GM10847 (cell line): ENCODE measurements around the gene NFX1.

Experiments
- POLR2A ChIP-seq: IDR thresholded peaks from 2 replicates; pipeline ENCODE4 v1.6.1; 2011; ENCODE audit not compliant: insufficient read length; ENCODE audit errors: extremely low read depth

Gene NFX1

DNA sequence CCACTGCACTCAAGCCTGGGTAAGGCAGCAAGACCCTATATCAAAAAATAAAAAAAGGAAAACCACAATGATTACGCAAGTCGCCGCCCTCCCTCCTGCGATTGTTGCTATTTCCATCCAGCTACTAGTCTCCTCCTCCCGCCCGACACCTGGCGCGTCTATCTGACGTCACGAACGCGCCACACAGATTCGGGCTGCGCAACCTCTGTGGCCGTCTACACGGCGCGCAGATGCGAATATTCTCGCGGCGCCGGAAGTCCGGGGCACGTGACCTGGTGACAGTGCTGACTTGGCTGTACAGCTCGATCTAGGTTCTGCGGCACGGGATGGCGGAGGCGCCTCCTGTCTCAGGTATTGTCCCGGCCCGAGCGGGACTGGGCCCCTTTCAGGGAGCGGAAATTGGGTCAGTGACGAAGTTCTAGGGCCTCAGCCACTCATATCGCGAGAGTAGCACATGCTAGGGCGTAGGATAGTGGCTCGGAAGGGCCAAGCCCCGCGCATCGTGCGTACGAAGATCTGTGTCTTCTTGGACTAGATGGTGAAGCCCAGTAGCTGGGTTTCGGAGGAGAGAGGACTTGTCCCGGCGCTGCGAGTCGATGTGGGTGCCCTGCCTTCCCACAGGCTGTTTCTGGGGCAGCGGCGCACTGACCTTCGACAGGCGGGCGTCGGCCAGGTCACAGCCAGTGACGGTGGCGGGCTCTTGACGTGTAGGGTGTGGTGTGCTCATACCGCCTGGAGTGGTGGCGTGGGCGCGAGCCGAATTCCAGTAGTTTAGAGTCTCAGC, at the start of gene NFX1:
NFX1 (plus strand) TSS at position 270 of the 784 bp plus-strand sequence; CDS start at position 327, 57 bp downstream.
- TF ChIP-seq POLR2A: peak; percentile 91

DNA sequence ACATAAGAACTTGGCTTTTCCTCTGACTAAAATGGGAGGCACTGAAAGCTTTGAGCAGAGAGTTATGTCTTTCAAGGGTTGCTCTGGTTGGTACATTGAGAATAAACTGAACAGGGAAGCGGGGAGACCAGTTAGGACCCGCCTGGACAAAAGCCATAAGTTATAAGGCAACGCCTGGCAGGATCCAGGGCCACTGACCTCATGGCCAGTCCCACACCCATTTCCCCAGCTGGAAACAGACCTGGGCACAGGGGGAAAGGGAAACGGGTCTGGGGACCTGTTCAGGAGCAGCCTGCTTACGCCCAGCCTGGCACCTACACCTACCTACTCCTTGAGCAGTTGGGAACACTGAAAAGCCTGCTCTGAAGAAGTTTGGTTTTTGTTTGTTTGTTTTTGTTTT, 49.0 kb upstream of the NFX1 start:
- no peak for TF ChIP-seq POLR2A

DNA sequence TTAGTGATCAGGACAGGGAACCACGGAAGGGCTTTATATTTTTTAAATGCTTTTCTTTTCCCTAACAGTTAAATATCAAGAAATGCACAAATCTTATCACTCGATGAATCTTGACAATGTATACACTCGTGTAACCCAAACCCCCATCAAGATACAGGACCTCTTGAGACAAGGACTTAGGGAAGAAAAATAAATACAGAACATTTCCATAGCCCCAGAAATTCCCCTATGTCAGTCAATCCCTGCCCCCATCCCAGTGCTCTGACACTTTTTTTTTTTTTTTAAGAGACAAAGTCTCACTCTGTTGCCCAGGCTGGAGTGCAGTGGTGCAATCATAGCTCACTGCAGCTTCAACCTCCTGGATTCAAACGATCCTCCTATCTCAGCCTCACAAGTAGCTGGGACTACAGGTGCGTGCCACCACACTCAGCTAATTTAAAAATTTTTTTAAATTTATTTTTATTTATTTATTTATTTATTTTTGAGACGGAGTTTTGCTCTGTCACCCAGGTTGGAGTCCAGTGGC, 47.6 kb upstream of the NFX1 start:
- no peak for TF ChIP-seq POLR2A

DNA sequence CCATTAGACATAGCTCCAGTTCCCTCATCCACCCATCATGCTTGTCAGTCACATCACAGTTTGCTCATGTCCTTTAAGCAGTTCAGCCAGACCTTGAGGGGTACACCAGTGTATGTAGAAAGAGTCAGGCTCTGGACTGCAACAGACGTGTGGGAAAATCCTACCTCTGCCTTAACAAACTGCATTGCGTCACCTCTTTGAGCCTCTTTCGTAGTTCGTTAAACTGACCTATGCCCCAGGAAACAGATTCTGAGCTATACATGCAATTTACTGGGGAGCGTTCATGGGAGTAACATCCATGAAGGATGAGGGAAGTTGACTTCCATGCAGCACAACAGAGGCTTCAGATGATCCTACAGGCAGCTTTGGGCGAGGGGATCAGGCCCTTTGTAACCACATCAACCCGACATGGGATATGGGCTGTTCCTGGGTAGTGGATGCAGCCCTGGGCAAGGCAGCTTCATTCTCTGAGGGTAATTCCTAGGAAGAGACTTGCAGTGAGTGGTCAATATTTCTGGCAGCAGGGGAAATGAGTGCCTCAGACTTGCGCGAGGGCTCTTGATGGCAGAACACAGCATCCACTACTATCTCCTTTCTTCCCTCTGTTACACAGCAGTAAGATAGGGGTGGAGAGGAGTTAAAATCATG, 46.1 kb upstream of the NFX1 start:
- no peak for TF ChIP-seq POLR2A

DNA sequence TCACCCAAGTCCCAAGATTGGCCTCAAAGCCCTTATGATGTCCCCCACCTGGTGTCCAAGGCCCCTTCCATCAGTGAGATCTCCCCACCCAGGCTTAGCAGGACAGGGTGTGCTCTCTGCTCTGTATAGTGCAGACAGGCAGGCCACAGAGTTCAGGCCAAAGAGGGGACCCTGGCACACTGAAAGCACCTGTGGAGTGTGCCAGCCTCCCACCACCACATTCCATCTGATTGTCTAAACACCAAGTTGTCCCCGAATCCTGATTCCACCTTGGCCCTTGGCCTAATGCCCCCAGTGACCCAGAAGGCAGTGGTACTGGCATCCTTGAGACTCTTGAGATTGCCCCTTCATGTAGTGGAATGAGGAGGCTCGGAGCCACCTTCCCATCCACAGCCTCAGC, 45.0 kb upstream of the NFX1 start:
- no peak for TF ChIP-seq POLR2A

DNA sequence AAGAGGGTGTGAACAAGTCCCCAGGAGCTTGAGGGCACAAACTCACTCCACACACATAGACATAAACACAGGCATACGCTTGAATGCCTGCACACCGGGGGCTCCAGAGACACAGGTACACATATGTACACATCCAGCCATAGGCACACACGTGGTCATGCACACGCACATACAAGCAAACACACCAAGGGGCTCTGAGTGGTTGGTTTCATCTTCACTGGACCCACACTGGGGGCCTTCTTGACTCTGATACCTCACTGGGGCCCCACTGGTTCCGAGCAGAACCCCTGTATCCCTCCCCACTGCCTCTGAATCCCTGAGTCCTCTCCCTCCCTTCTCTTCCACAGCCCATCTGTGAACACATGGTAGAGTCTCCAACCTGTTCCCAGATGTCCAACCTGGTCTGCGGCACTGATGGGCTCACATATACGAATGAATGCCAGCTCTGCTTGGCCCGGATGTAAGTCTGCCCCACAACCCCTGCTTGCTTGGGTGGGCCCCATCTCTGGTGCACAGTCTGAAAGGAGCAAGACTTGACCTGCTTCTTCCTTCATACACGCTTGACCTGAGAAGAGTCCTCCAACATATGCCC, 44.0 kb upstream of the NFX1 start:
- no peak for TF ChIP-seq POLR2A

DNA sequence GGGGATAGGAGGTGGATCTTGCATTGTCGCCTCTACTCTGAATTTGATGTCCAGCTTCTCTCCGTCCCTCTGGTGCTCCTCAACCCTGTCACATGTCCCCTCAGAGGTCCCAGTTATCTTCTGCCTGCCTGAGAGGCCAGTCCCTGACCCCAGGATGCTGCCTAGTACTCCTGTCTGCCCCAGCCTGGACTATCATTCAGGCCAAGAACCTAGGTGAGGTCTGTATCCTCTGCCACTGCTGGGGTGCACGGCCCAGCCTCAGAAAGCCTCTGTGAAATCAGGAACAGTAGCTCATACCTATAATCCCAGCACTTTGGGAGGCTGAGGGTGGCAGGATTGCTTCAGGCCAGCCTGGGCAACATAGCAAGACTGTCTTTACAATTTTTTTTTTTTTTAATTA, 41.7 kb upstream of the NFX1 start:
- TF ChIP-seq POLR2A: no peak

DNA sequence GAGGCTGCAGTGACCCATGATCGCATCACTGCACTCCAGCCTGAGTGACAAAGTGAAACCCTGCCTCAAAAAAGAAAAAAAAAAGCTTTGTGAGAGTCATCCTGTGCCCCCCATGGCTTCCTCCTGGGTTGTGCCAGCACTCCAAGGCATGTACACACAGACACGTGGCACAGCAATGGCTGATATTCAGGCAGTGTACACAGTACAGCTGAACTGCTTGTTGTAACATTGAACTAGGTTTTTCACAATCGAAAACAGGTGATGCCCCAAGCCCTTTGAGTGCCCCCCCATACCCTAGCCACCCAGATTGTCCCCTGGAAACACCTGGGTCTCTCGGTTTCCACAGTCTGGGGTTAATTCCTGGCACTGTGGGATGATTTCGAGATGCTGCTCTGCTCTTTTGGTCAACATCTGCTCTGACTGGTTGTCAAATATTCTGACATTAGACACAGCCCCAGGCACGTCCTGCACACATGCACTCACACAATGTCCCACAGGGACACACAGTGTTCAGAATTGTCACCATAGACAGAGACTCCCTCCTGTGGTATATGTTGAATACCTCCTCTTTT, 41.1 kb upstream of the NFX1 start:
- no peak for TF ChIP-seq POLR2A

DNA sequence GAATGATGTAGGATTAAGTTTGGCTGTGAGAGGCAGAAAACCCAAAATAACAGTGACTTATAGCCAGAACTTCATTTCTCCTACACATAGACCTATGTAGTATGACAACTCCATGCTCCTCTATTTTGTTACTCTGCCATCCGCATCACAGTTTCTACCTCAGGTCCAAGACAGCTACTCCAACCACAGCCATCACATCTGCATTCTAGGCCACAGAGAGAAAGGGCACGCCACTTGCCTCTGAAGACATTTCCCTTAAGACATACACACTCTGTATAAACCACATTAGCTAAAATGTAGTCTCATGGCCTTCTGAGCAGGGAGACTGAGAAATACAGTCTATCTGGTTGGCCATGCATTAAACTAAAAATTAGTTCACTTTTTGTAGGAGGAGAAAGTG, 40.3 kb upstream of the NFX1 start:
- no peak for TF ChIP-seq POLR2A

DNA sequence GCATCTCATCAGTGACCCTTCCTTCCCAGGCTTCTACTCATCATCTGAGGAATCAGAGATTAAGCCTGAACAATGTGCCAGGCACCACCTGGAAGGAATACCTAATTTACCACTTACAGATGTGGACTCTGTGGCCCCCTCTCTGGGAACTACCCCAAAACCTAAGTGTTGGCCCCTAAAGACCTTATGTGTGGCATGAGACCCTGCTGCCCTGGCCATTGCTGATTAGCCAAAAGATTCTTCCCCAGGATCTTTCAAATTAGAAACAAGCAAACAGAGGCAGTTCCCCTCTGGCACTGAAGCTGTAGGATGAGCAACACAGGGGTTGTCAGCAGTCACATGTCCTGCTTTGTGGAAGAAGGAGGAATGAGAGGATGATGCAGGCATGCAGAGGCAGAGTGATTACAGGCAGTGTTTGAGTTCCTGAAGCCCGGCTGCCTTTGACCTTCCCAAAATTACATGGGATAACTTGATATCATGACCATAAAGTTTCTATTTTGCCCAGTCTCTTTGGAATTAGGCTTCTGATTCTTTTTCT, 39.8 kb upstream of the NFX1 start:
- no peak for TF ChIP-seq POLR2A

DNA sequence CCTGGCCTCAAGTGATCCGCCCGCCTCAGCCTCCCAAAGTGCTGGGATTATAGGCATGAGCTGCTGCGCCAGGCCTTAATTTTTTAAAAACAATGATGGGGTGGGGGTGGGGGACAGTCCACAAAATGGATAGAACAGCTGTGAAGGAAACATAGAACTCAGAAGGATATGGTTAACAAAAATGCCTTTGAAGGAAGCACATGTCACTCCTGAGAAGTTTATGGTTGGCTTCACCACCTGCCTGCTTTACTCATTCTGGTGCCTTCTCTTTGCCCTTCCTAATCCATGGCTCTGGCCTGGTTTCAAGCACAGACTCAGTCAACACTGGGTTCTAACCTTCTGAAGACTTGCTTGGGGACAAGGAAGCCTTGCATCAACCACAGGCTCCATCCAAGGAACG, 36.1 kb upstream of the NFX1 start:
- TF ChIP-seq POLR2A: no peak

DNA sequence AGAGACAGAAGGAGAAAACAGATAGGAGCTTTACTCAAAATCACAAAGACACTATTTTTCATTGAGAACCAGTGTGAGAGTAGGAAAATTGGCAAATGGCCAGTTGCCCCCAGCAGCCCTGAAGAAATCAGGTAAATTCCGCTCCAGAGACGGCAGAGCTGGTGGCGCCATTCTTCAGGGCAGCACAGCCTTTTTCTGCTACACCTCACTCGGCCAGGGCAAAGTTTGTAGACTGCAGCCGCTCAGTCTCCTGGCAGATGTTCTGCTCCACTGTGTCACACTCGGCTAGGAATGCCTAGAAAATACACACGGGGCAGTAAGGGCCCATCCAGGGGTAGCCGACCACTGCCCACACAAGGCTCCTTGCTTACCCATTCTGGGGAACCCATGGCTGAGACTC, 35.3 kb upstream of the NFX1 start:
- no peak for TF ChIP-seq POLR2A

DNA sequence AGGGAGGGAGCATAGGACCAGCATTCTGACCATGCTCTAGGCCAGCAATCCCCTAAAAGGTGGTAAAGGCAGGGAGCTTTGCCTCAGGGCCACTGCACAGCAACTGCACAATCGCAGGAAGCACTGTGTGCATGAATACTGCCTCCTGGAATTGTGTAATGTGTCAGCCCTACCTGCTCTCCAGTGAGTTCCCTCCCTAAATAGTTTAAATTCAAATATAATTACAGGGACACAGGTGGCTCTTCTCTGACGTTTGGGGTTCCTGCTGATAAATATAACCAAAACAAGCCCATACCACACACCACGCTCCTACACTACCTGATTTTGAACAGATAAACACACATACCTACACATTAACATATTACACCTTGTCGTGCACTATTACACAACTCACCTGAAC, 34.8 kb upstream of the NFX1 start:
- no peak for TF ChIP-seq POLR2A

DNA sequence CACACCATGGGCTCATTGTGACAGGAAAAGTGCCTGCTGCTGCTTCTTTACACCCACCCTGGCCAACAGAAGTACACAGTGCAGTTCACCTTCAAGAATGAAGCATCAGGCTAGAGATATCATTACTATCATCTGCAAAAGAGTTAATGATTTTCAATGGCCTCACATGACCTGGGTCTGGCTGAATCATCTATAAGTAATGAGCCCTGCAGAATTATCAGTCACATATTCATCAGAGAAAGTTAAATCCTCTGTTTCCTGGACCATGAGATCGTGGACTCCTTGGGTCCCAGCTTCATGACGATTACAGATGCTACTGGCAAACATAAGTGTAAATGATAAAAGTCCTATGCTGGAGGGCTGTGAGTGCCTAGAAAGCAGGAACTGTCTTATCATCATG, 34.1 kb upstream of the NFX1 start:
- no peak for TF ChIP-seq POLR2A

DNA sequence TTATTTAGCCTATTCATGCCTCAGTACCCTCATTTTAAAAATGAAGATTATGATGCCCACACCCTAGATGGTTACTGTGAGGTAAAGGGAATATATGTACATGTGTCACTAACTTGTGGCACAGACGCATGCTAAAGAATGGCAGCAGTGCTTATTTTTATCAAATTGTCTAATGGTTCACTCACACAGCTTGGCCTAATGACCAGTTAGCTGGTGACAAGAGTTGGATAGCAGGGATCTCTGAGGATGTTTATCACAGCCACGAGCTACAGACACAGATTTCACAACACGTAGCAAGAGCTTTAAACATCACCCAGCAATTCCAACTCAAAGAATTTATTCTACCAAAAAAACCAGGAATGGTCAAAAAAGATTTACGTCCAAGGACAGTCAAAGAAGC, 33.0 kb upstream of the NFX1 start:
- TF ChIP-seq POLR2A: no peak

DNA sequence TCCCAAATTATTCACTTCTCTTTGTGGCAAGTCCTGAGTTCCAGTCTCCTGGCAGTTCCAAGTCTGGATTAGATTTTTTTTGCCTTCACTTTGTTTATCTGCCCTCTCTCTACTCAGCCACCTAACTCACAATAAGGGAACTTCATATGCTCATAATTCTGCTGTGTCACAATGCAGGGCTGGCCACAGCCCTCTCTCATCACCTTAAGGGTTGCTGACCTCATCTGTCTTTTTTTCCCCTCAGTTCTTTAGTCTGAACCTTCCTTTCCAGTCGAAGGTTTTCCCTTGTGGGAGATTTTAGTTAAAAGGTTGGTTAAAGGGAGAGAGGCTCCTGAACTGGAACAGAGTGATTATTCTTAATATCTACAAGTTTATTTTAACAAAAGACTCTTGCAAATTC, 29.9 kb upstream of the NFX1 start:
- TF ChIP-seq POLR2A: no peak
